Mammary microvascular endothelial cell (primary cell): ENCODE results near the gene SLC35F3. TPM values are rescaled to one million over a fixed set of nuclear protein-coding genes. Genes with fewer than 3 reads are reported as not detected.

ENCODE experiments used
- total RNA-seq: library from RNA; depleted of rRNA; stranded (reverse); fragments of >200 nt; gene quantifications from 2 replicates; pipeline ENCODE4 v1.2.3, GENCODE V29; 2015

Gene SLC35F3
- total RNA-seq = not detected in 2 replicates

GRCh38 chr1:233904633-233905415, at the start of gene SLC35F3:
Gene SLC35F3 (plus strand): TSS chr1:233904676.

GRCh38 chr1:234373064-234373958, 468.8 kb downstream of the SLC35F3 start, which contains the start of gene COA6:
Gene COA6 (plus strand): TSS chr1:234373456. CDS start chr1:234373467, 11 bp downstream.

